22Rv1 (cell line): ENCODE results near the gene ANGPTL8.

Source experiments
- ZFX ChIP-seq: fragments of 450-650 bp; IDR thresholded peaks from 2 replicates; pipeline ENCODE4 v1.6.1; 2017; ENCODE audit warnings: antibody characterized with exemption, borderline replicate concordance
- TF ChIP-seq, protein P1 (sequence below): fragments of 450-650 bp; IDR thresholded peaks from 2 replicates; pipeline ENCODE4 v1.5.1; 2017; ENCODE audit warnings: mild to moderate bottlenecking

DNA sequence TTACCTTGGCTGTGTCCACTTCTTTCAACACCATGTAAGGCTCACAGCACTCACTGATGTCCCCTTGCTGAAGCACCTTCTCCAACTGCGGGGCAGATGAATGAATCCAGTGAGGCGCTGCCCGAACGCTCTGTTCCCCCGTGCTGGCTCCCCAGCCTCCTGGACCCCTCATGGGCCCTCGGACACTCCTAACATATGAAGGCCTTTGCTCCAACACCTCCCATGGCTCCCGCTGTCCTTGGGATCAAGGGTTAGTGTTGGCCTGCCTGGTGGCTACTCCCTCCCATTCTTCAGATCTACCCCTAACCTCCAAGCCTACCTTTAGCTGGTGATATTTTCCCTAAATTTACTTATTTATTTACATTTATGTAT, 4.4 kb downstream of the ANGPTL8 start:
- TF ChIP-seq, protein P1, sequence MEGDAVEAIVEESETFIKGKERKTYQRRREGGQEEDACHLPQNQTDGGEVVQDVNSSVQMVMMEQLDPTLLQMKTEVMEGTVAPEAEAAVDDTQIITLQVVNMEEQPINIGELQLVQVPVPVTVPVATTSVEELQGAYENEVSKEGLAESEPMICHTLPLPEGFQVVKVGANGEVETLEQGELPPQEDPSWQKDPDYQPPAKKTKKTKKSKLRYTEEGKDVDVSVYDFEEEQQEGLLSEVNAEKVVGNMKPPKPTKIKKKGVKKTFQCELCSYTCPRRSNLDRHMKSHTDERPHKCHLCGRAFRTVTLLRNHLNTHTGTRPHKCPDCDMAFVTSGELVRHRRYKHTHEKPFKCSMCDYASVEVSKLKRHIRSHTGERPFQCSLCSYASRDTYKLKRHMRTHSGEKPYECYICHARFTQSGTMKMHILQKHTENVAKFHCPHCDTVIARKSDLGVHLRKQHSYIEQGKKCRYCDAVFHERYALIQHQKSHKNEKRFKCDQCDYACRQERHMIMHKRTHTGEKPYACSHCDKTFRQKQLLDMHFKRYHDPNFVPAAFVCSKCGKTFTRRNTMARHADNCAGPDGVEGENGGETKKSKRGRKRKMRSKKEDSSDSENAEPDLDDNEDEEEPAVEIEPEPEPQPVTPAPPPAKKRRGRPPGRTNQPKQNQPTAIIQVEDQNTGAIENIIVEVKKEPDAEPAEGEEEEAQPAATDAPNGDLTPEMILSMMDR = no peak
- no peak for TF ChIP-seq ZFX
